HCT116 (cell line): Measurements from ENCODE around the gene EVL. TPM values are rescaled to one million over a fixed set of nuclear protein-coding genes. Genes with fewer than 3 reads are reported as not detected.

Experiments
- ATAC-seq: fragments of 200-7000 bp; cut with Tn5 transposase; 2 replicates; pipeline ENCODE4 v1.9.1; 2020; ENCODE audit warnings: mild to moderate bottlenecking, moderate library complexity
- BruUV-seq: library from RNA; stranded (reverse); fragments of 400-500 nt; replicated peaks from 2 replicates; lab custom pipeline; 2021; lab: Mats Ljungman, UMichigan
- CTCF ChIA-PET: fragments of 300-600 bp; sonication (Branson Sonifier 250); formaldehyde crosslinking; loops from one replicate; lab custom pipeline; 2021; ENCODE audit warnings: antibody characterized with exemption; lab: Charles Lee
- POLR2A ChIA-PET: fragments of 300-600, 350-600 bp; sonication (Branson Sonifier 250); formaldehyde crosslinking; loops from one replicate; lab custom pipeline; 2021; ENCODE audit warnings: antibody characterized with exemption; lab: Charles Lee
- RAD21 ChIA-PET, 2 experiments: fragments of 300-600 bp; sonication (Branson Sonifier 250); formaldehyde crosslinking; loops; one replicate each; lab custom pipeline; 2023; ENCODE audit warnings: low total read pairs in 2 of 2; ENCODE audit not compliant: uncharacterized antibody in 2 of 2, unreplicated experiment in 2 of 2, low non-redundant PET in 1 of 2; lab: Charles Lee
- DNase-seq: peaks from one replicate; pipeline ENCODE4 v3.0.0-alpha.2; 2010; ENCODE audit warnings: low read depth, low spot score
- H2AFZ ChIP-seq: fragments of 200-600 bp; shearing (Covaris generic), sonication (generic); 2 replicates; pipeline ENCODE4 v1.6.1; 2017; ENCODE audit warnings: low read depth, mixed run types, mixed read lengths, antibody characterized with exemption, low read length; ENCODE audit not compliant: poor library complexity, severe bottlenecking
- H3K27ac ChIP-seq: 2 replicates; pipeline ENCODE4 v1.5.1; 2012; ENCODE audit warnings: low read depth, low read length
- H3K27me3 ChIP-seq: fragments of 200-600 bp; sonication (generic); 2 replicates; pipeline ENCODE4 v1.6.1; 2016; ENCODE audit warnings: mixed run types, low read length, mixed read lengths; ENCODE audit not compliant: insufficient read depth
- H3K36me3 ChIP-seq, 2 experiments: fragments of 200-500 bp in 1 of 2; fragments of 200-600 bp in 1 of 2; sonication (Bioruptor generic) in 1 of 2; sonication (generic) in 1 of 2; 2 replicates each; pipeline versions ENCODE4 v1.5.1 to v1.6.1; 2014 to 2016; ENCODE audit warnings: low read length in 2 of 2, inconsistent platforms in 1 of 2, mixed read lengths in 1 of 2, mixed run types in 1 of 2; ENCODE audit not compliant: insufficient read depth in 2 of 2, control insufficient read depth in 1 of 2
- H3K4me1 ChIP-seq, 2 experiments: fragments of 200-600 bp in 1 of 2; sonication (generic) in 1 of 2; 2 replicates each; pipeline versions ENCODE4 v1.5.1 to v1.6.1; 2012 to 2017; ENCODE audit warnings: low read length in 2 of 2, inconsistent platforms in 1 of 2, mild to moderate bottlenecking in 1 of 2, mixed read lengths in 1 of 2, mixed run types in 1 of 2, moderate library complexity in 1 of 2; ENCODE audit not compliant: insufficient read depth in 2 of 2, control insufficient read depth in 1 of 2
- H3K4me2 ChIP-seq: fragments of 200-600 bp; sonication (generic); 2 replicates; pipeline ENCODE4 v1.6.1; 2017; ENCODE audit warnings: mixed run types, low read length, mixed read lengths
- H3K4me3 ChIP-seq, 2 experiments: fragments of 200-600 bp in 1 of 2; sonication (generic) in 1 of 2; replicated peaks in 1 of 2; 2 replicates each; pipeline ENCODE4 v1.5.1; 2011 to 2016; ENCODE audit warnings: low read length in 2 of 2, control low read depth in 1 of 2, low read depth in 1 of 2, mild to moderate bottlenecking in 1 of 2, mixed read lengths in 1 of 2, mixed run types in 1 of 2
- H3K79me2 ChIP-seq: fragments of 200-600 bp; sonication (generic); 2 replicates; pipeline ENCODE4 v1.6.1; 2017; ENCODE audit warnings: mild to moderate bottlenecking, mixed run types, low read length, moderate library complexity, mixed read lengths; ENCODE audit not compliant: insufficient read depth
- H3K9ac ChIP-seq: fragments of 200-600 bp; sonication (generic); 2 replicates; pipeline ENCODE4 v1.6.1; 2016; ENCODE audit warnings: low read length, mixed read lengths
- H3K9me2 ChIP-seq: fragments of 200-600 bp; sonication (generic), shearing (Covaris generic); 2 replicates; pipeline ENCODE4 v1.6.1; 2017; ENCODE audit warnings: mixed run types, mild to moderate bottlenecking, moderate library complexity; ENCODE audit not compliant: insufficient read depth
- H3K9me3 ChIP-seq, 2 experiments: fragments of 200-500 bp in 1 of 2; fragments of 200-600 bp in 1 of 2; sonication (Bioruptor generic) in 1 of 2; sonication (generic) in 1 of 2; 2 replicates each; pipeline ENCODE4 v1.6.1; 2014 to 2017; ENCODE audit warnings: low read length in 2 of 2, mixed read lengths in 2 of 2, inconsistent platforms in 1 of 2, low read depth in 1 of 2, mild to moderate bottlenecking in 1 of 2, mixed run types in 1 of 2, moderate library complexity in 1 of 2; ENCODE audit not compliant: control insufficient read depth in 1 of 2, insufficient read depth in 1 of 2
- H4K20me1 ChIP-seq: fragments of 200-600 bp; sonication (generic), shearing (Covaris generic); 2 replicates; pipeline ENCODE4 v1.6.1; 2017; ENCODE audit warnings: mixed run types, mild to moderate bottlenecking, moderate library complexity; ENCODE audit not compliant: insufficient read depth
- RAD21 ChIP-seq: IDR thresholded peaks from 2 replicates; pipeline ENCODE4 v1.6.1; 2012; ENCODE audit warnings: low read depth, mild to moderate bottlenecking
- SIN3A ChIP-seq: IDR thresholded peaks from 2 replicates; pipeline ENCODE4 v1.6.1; 2012; ENCODE audit warnings: low read depth
- SP1 ChIP-seq: IDR thresholded peaks from 2 replicates; pipeline ENCODE4 v1.6.1; 2012; ENCODE audit warnings: low read depth
- TCF7L2 ChIP-seq: IDR thresholded peaks from 2 replicates; pipeline ENCODE4 v1.7.0; 2011; ENCODE audit warnings: borderline replicate concordance, inconsistent platforms; ENCODE audit not compliant: insufficient read depth, insufficient read length; ENCODE audit errors: extremely low read depth
- ZNF274 ChIP-seq: fragments of 200-500 bp; sonication (Bioruptor generic); IDR thresholded peaks from 2 replicates; pipeline ENCODE4 v1.6.1; 2014; ENCODE audit warnings: mild to moderate bottlenecking, low read depth, low read length, inconsistent platforms
- intact Hi-C: fragments of 100-400 bp; cut with micrococcal nuclease; formaldehyde crosslinking; loops from 2 replicates; pipeline ENCODE4 v1.10.0; 2022
- total RNA-seq: library from RNA; stranded (reverse); gene quantifications from one replicate; pipeline ENCODE4 v1.2.1, GENCODE V29; 2021; ENCODE audit not compliant: unreplicated experiment
- TF ChIP-seq, protein P1 (sequence below), 3 experiments: fragments of 200-600 bp in 1 of 3; sonication (generic) in 1 of 3; IDR thresholded peaks in 2 of 3; conservative IDR thresholded peaks in 1 of 3; 2 replicates each; pipeline ENCODE4 v1.5.1; 2012 to 2017; ENCODE audit warnings: low read depth in 2 of 3, low read length in 2 of 3, antibody characterized with exemption in 1 of 3, borderline replicate concordance in 1 of 3, control low read depth in 1 of 3, mild to moderate bottlenecking in 1 of 3, mixed read lengths in 1 of 3, mixed run types in 1 of 3, moderate library complexity in 1 of 3; ENCODE audit not compliant: insufficient read depth in 1 of 3
- TF ChIP-seq, protein P2 (sequence below): IDR thresholded peaks from 2 replicates; pipeline ENCODE4 v1.6.1; 2011; ENCODE audit warnings: mild to moderate bottlenecking, low read length, moderate library complexity; ENCODE audit not compliant: insufficient replicate concordance; ENCODE audit errors: extremely low read depth
- TF ChIP-seq, protein P3 (sequence below): IDR thresholded peaks from 2 replicates; pipeline ENCODE4 v1.6.1; 2012
- TF ChIP-seq, protein P4 (sequence below): IDR thresholded peaks from 2 replicates; pipeline ENCODE4 v1.6.1; 2012

Gene EVL
- total RNA-seq, 1 experiment from 2014 or later, result 19.9 TPM

DNA sequence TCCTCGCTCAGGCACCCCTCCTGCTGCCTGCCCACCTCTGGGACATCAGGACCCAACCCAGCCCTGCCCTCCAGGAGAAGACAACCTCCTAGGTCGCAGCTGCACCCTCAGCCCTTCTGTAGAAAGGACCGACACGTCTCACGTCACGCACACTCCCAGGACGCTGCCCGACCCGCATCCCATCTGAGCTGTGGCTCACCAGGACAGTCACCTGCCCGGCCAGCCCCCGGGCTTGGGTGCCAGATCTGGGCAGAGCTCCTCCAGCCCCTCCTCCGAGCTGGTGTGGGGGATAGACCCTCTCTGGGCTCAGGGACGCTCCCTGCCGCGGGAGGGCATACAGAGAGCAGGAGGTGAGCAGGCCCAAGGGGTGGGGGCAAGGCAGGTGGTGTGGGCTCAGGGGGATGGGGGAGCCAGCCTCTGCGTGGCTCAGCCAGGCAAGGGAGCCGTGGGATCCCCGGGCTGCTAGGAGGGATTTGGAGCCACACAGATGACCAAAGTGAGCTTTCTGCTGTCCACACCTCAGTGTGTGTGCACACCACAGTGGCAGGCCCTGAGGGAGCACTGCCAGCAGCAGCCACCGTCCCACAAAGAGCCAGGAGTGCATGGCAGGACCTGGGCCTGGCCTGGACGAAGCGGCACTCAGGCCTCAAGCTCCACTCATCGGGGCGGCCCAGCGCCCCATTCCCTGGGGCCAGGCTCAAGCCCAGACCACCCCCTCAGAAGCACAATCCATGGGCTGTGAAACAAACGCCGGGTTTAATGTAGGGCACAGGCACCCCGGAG, 80.7 kb downstream of the EVL start:
- Histone ChIP-seq H3K27me3 (no peaks in the 10 kb centered on the region), H4K20me1 (no peaks in the 10 kb centered on the region), H3K79me2 (no peaks in the 10 kb centered on the region), H3K4me3 (no peak overlapping the region), H3K4me2 (no peak overlapping the region), H3K9me2 (no peaks in the 10 kb centered on the region), H2AFZ (no peak overlapping the region), H3K4me1 (peaks cover 0 to 2% of the 10 kb centered on the region in 2 experiments; a peak in 1 of 4 replicates), H3K9ac (no peak overlapping the region), H3K36me3 (no peaks in the 10 kb centered on the region), H3K9me3 (no peaks in the 10 kb centered on the region), H3K27ac (no peak overlapping the region)
- RAD21 ChIA-PET, result no interaction called here
- CTCF ChIA-PET, result no interaction called here
- intact Hi-C loops, result no loop called here
- ATAC-seq (no peak), DNase-seq (no peak)
- TF ChIP-seq, protein P1, sequence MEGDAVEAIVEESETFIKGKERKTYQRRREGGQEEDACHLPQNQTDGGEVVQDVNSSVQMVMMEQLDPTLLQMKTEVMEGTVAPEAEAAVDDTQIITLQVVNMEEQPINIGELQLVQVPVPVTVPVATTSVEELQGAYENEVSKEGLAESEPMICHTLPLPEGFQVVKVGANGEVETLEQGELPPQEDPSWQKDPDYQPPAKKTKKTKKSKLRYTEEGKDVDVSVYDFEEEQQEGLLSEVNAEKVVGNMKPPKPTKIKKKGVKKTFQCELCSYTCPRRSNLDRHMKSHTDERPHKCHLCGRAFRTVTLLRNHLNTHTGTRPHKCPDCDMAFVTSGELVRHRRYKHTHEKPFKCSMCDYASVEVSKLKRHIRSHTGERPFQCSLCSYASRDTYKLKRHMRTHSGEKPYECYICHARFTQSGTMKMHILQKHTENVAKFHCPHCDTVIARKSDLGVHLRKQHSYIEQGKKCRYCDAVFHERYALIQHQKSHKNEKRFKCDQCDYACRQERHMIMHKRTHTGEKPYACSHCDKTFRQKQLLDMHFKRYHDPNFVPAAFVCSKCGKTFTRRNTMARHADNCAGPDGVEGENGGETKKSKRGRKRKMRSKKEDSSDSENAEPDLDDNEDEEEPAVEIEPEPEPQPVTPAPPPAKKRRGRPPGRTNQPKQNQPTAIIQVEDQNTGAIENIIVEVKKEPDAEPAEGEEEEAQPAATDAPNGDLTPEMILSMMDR (IDR thresholded peaks at IDR 0.05 in 2 of 3, conservative IDR thresholded peaks at IDR 0.05 in 1 of 3; ENCODE audit: borderline replicate concordance in 1 of 3, insufficient read depth in 1 of 3, low read depth in 2 of 3, low read length in 2 of 3), result no peak
- TF ChIP-seq SIN3A (no peak), SP1 (no peak), RAD21 (no peak), ZNF274 (no peak), TCF7L2 (no peak)
- TF ChIP-seq, protein P2, sequence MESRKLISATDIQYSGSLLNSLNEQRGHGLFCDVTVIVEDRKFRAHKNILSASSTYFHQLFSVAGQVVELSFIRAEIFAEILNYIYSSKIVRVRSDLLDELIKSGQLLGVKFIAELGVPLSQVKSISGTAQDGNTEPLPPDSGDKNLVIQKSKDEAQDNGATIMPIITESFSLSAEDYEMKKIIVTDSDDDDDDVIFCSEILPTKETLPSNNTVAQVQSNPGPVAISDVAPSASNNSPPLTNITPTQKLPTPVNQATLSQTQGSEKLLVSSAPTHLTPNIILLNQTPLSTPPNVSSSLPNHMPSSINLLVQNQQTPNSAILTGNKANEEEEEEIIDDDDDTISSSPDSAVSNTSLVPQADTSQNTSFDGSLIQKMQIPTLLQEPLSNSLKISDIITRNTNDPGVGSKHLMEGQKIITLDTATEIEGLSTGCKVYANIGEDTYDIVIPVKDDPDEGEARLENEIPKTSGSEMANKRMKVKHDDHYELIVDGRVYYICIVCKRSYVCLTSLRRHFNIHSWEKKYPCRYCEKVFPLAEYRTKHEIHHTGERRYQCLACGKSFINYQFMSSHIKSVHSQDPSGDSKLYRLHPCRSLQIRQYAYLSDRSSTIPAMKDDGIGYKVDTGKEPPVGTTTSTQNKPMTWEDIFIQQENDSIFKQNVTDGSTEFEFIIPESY, result no peak
- TF ChIP-seq, protein P3, sequence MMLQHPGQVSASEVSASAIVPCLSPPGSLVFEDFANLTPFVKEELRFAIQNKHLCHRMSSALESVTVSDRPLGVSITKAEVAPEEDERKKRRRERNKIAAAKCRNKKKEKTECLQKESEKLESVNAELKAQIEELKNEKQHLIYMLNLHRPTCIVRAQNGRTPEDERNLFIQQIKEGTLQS, result no peak
- TF ChIP-seq, protein P4, sequence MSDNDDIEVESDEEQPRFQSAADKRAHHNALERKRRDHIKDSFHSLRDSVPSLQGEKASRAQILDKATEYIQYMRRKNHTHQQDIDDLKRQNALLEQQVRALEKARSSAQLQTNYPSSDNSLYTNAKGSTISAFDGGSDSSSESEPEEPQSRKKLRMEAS, result no peak
- no TSS peak for BruUV-seq
- POLR2A ChIA-PET, result no interaction called here
